ENCODE measurements around the gene KIF23.

The KIF23 gene

GRCh38 chr15:69468241-69469121, 54.3 kb downstream of the KIF23 start:
- no peak for DNase-seq

DNA sequence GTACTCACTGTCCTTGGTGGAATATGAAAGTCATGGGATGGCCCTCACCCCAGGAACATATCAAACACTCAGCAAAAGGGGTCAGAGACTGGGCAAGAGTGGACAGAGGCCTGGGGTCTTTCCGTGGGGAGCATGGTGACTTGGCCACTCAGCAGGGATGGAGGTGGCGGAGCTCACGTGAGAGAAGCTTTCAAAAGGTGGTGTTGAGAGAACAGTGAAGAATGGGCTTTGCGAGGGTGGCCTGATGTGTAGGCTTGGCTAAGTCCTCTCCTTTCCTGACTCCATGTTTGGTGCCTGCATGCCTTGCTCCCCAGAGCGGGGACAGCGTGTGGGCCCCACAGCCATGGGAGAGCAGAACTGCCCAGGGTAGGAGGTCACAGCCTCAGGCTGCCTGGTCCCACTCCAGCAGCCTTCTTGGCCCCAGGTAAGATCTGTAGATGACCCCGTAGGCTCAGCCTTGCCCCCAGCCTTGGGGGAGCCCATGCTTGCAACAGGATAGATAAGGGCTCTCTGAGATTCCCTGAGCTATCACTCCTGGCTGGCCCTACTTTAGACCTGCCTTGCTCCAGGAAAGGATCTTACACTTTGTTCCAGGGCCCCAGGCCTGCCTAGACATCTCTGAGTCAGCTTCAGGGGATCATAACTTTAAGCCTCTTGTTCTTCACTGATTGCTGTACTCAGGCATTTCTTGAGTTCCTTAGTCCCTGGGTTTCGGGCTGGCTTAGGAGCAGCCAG, 55.5 kb downstream of the KIF23 start:
- no peak for DNase-seq

- DNase-seq, result no peak
These were observed 57.9 kb downstream of the KIF23 start for GRCh38 chr15:69472046-69472445.

GRCh38 chr15:69472562-69472961, 58.4 kb downstream of the KIF23 start:
- DNase-seq, result no peak

DNA sequence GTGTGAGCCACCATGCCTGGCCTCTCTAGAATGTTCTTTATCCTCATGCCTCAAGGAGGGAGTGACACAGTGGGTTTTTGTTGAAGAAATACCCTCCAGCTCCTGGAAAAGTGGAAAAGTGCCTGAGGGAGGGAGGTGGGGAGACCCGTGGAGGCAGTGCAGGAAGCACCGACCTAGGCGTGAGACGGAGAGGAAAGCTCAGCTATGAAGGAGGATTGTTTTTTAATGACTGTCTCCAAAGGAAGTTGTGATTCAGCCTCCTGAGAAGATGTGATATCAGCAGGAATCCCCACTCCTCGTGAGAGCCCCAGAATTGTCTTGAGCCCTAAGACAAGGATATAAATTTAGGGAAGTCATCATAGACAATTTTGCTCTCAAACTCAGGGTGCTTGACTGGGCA, 60.1 kb downstream of the KIF23 start:
- no peak for DNase-seq

GRCh38 chr15:69474846-69475455, 60.8 kb downstream of the KIF23 start:
- no peak for DNase-seq

GRCh38 chr15:69475769-69476358, 61.7 kb downstream of the KIF23 start:
- DNase-seq, result peak; percentile 66

DNA sequence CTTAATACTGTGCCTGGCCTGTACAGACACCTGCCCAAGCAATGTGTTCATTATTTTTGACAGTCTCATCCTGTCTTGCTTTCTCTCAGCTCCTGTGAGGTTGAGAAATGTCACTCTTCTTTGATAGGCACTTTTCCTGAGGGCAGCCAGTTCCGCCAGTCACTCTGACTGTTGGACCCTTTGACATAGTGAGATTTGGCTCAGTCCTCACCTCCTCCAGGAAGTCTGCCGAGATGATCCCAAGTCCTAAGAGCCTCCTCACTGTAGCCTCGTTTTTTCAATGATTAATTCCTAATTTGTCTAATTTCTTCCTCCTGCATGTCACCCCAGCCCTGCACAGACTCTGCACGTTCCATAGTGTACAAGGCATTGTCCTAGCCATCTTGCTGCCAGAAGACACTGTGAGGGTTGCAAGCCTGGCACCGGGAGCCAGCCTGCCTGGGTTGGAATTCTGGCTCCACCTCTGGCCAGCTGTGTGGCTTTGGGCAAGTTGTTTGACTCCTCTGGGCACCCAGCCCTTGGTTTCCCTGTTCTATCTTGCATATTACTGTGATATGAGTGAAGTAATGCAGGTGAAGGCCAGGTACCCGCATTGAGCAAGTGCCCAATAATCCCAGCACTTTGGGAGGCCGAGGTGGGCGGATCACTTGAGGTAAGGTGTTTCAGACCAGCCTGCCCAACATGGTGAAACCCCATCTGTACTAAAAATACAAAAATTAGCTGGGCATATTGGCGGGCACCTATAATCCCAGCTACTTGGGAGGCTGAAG, 62.7 kb downstream of the KIF23 start:
- DNase-seq, result no peak

- DNase-seq, result peak; percentile 51
These were observed 64.2 kb downstream of the KIF23 start for GRCh38 chr15:69478259-69478781.

DNA sequence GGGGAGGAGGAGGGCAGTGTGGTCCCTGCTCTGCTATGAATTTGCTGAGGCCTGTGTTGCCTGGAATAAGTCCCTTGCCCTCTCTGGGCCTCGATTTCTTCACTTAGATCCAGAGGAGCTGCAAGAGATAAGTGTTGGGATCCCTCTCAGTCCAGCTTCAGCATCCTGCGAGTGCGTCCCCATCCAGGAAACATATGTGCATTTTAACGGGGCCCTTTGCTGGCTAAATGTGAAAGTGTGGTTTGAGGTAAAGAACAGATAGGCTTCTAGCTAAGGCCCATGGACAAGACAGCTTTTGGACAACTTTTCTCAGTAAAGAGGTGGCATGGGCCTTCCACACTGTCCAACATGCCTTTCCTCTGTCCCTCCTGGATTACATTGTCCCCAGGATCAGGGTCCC, 64.9 kb downstream of the KIF23 start:
- DNase-seq, result no peak

DNA sequence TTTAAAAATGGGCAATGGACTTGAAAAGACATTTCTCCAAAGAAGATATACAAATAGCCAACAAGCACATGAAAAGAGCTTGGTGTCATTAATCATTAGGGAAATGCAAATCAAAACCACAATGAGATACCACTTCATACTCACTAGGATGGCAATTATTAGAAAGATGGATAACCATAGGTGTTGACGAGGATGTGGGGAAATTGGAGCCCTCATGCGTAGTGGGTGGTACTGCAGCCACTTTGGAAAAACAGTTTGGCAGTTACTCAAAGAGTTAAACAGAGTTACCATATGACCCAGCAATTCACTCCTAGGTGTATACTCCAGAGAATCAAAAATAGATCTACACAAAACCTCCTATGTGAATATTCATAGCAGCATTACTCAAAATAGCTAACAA, 65.8 kb downstream of the KIF23 start:
- no peak for DNase-seq

DNA sequence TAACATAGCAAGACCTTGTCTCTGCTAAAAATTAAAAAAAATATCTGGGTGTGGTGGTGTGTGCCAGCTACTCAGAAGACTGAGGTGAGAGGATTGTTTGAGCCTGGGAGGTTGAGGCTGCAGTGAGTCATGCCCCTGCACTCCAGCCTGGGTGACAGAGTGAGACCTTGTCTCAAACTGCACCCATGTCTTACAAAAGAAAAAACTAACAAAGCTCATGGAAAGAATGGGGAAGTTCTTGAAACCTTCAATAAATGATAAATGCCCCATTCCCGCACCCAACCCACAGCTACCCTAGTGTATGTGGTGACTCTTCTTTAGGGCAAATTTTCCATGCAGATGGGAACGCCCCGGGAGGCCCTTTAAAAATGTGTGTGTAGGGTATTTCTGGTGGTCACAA, 66.8 kb downstream of the KIF23 start:
- DNase-seq, result no peak

- DNase-seq, result no peak
These were observed 68.6 kb downstream of the KIF23 start for GRCh38 chr15:69482686-69483256.

DNA sequence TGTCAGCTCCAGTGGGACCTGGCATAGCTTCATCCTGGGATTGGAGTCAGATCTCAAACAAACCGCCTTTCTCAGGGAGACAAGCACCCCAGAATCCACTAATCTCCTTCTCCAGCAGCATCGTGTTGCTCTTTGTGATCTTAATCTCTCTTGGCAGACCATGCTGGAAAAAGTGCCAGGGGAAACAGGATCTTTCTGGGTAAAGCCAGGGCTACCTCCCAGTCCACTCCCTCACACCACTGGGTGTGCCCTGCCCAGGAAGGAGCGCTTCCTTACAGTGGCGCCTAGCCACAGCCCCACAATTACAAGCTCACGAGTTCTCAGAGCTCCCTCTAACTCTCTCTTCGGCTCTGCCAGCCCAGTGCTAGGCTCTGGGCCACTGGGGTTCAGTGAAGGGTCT, 70.7 kb downstream of the KIF23 start:
- peak; percentile 36 for DNase-seq

- no peak for DNase-seq
These were observed 72.4 kb downstream of the KIF23 start for GRCh38 chr15:69486481-69487110.

- DNase-seq, result no peak
These were observed 75.0 kb downstream of the KIF23 start for GRCh38 chr15:69489073-69489571.

DNA sequence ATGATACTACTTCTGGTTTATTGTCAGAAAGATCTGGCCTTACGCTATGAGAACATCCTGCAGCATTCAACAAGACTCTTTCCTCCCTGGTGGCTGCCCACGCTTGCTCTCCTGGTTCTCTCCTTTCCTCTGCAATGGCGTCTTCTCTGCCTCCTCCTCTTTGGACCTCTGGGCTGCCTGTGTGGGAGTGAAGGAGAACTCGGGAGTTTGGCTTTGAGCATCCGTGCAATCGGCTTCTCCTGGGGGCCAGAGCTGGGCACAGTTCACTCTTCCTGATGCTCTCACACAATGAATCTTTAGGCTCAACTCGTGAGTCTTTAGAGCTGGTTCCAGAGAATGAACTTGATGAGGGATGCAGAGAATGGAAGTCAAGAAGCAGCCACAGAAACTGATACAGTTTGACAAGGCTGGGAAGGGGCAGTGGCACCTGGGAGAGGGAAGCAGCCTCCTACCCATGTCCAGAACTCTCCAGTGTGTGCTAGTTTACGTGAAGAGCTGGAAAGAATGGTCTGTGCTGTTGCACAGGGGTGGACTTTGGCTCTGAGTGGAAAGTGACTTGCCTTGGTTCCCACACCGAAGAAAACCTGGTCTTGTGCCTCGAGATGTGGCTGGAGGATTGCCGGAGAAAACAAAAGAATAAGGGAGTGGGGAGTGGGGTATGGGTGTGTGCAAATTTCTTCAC, 76.3 kb downstream of the KIF23 start:
- no peak for DNase-seq

GRCh38 chr15:69491038-69491505, 76.9 kb downstream of the KIF23 start:
- no peak for DNase-seq

DNA sequence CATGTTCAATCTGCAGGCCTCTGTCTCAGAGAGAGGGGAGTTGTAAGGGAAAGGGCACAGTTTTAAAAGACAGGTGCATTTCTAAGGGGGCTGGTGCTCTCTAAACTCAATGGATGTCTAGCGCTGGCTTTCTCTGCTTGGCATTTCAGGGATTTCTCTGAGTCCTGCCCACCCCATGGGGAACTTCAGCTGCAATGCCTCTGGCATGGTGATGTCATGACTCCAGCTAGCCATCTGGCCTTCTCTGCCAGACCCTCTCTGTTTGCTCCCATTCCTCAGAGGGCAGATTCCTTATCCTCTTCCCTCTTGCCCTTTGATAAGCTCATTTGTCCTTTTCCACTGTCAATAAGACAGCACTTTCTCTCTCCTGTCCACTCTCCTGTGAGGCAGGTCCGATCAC, 79.3 kb downstream of the KIF23 start:
- no peak for DNase-seq

- DNase-seq, result no peak
These were observed 81.9 kb downstream of the KIF23 start for GRCh38 chr15:69496001-69496400.

DNA sequence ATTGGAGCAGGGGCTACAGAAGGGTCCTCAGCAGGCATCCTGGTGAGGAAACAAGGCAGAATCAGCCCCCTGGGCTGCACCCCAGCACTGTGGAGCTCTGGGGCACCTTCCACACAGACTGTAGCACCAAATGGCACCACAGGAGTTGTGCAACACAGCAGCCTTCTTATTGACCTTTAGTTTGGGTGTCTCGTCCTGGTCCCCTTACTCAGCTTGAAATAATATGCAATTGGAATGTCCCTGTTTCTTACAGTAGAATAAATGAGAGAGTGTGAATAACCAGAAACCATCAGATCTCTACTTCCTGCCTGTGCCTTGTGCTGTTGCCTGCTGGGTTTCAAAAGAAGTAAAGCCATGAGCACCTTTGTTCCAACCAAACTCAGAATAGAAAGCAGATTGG, 82.9 kb downstream of the KIF23 start:
- no peak for DNase-seq

Measured in hematopoietic multipotent progenitor cell treated with erythropoietin and hydrocortisone succinate and interleukin-3 and kit ligand, for 8 days (in vitro differentiated cells).